Keratinocyte (primary cell): ENCODE results near the gene TENT4B.

Source experiments
- EZH2 ChIP-seq: IDR thresholded peaks from one replicate; pipeline ENCODE4 v1.6.1; 2012; ENCODE audit warnings: inconsistent platforms, mild to moderate bottlenecking, low read length, moderate library complexity
- TF ChIP-seq, protein P1 (sequence below), 3 experiments: IDR thresholded peaks in 1 of 3; conservative IDR thresholded peaks in 1 of 3; optimal IDR thresholded peaks in 1 of 3; 2 replicates in 2 of 3; 3 replicates in 1 of 3; pipeline versions ENCODE3 to v1.5.1; 2011; ENCODE audit warnings: low read length in 3 of 3, mild to moderate bottlenecking in 3 of 3, moderate library complexity in 2 of 3, control low read depth in 1 of 3, inconsistent platforms in 1 of 3; ENCODE audit not compliant: insufficient read depth in 2 of 3; ENCODE audit errors: extremely low read depth in 1 of 3

GRCh38 chr16:50274326-50275097, 121.4 kb downstream of the TENT4B start:
- TF ChIP-seq, protein P1, sequence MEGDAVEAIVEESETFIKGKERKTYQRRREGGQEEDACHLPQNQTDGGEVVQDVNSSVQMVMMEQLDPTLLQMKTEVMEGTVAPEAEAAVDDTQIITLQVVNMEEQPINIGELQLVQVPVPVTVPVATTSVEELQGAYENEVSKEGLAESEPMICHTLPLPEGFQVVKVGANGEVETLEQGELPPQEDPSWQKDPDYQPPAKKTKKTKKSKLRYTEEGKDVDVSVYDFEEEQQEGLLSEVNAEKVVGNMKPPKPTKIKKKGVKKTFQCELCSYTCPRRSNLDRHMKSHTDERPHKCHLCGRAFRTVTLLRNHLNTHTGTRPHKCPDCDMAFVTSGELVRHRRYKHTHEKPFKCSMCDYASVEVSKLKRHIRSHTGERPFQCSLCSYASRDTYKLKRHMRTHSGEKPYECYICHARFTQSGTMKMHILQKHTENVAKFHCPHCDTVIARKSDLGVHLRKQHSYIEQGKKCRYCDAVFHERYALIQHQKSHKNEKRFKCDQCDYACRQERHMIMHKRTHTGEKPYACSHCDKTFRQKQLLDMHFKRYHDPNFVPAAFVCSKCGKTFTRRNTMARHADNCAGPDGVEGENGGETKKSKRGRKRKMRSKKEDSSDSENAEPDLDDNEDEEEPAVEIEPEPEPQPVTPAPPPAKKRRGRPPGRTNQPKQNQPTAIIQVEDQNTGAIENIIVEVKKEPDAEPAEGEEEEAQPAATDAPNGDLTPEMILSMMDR (optimal IDR thresholded peaks at IDR 0.05 in 1 of 3, IDR thresholded peaks at IDR 0.05 in 1 of 3, conservative IDR thresholded peaks at IDR 0.05 in 1 of 3; ENCODE audit: extremely low read depth in 1 of 3, insufficient read depth in 2 of 3, low read length in 3 of 3) = no peak
- no peak for TF ChIP-seq EZH2
